Kidney (tissue), 14 donors: ENCODE measurements around the gene STPG3. TPM values are rescaled to one million over a fixed set of nuclear protein-coding genes. Genes with fewer than 3 reads are reported as not detected.

ENCODE experiments used
- DNase-seq, 5 donors: peaks; one replicate each; pipeline ENCODE4 v3.0.0-alpha.2; 2013 to 2020
- FAIRE-seq: peaks from 2 replicates; lab custom pipeline; 2012; peaks lifted over from hg19 to GRCh38; lab: Jason Lieb, UNC
- H3K27ac ChIP-seq, 2 donors: one replicate each; pipeline ENCODE4 v1.7.0; 2013; ENCODE audit warnings: low read depth in 2 of 2, low read length in 2 of 2, inconsistent platforms in 1 of 2
- H3K27me3 ChIP-seq: one replicate; pipeline ENCODE4 v1.7.1; 2013; ENCODE audit warnings: low read length, inconsistent platforms; ENCODE audit not compliant: control insufficient read depth, insufficient read depth
- H3K36me3 ChIP-seq, 3 donors: one replicate each; pipeline versions ENCODE4 v1.7.0 to v1.7.1; 2013; ENCODE audit warnings: low read length in 3 of 3, control low read depth in 1 of 3, inconsistent platforms in 1 of 3; ENCODE audit not compliant: insufficient read depth in 3 of 3, control insufficient read depth in 2 of 3
- H3K4me1 ChIP-seq, 3 donors: one replicate each; pipeline versions ENCODE4 v1.7.0 to v1.7.1; 2013; ENCODE audit warnings: low read length in 3 of 3, inconsistent platforms in 1 of 3, low read depth in 1 of 3; ENCODE audit not compliant: control insufficient read depth in 2 of 3, insufficient read depth in 2 of 3
- H3K4me3 ChIP-seq, 3 donors: one replicate each; pipeline versions ENCODE4 v1.7.0 to v1.8.1; 2013; ENCODE audit warnings: low read length in 3 of 3, control low read depth in 1 of 3, inconsistent platforms in 1 of 3
- H3K9ac ChIP-seq, 3 donors: one replicate each; pipeline versions ENCODE4 v1.7.0 to v1.7.1; 2013; ENCODE audit warnings: low read length in 3 of 3, control low read depth in 1 of 3, inconsistent platforms in 1 of 3
- H3K9me3 ChIP-seq, 3 donors: one replicate each; pipeline versions ENCODE4 v1.7.0 to v1.7.1; 2013; ENCODE audit warnings: low read length in 3 of 3, control low read depth in 1 of 3, inconsistent platforms in 1 of 3; ENCODE audit not compliant: control insufficient read depth in 2 of 3, insufficient read depth in 1 of 3
- CTCF ChIP-seq: IDR thresholded peaks from 3 replicates; pipeline ENCODE4 v1.5.1; 2012; ENCODE audit warnings: mild to moderate bottlenecking, moderate library complexity, borderline replicate concordance; ENCODE audit not compliant: insufficient read depth; ENCODE audit errors: extremely low read depth
- intact Hi-C: fragments of 100-400 bp; cut with DNase I; formaldehyde crosslinking; loops from one replicate; pipeline ENCODE4 v1.11.1; 2022
- polyA plus RNA-seq: library from polyadenylated mRNA; stranded (reverse); fragments of 350-450 nt; fragmentation: Illumina TruSeq; extraction: RNeasy Lipid Tissue Mini Kit (QIAGEN cat#74804); gene quantifications from one replicate; pipeline ENCODE4 v1.2.3, GENCODE V29; 2014; ENCODE audit warnings: low read depth, low replicate concordance; ENCODE audit not compliant: insufficient read depth
- total RNA-seq: library from RNA; stranded (reverse); fragmentation: NEBNext Ultra II Directional; extraction: Animal tissue kit (Norgen Biotek cat#: 25700); gene quantifications from one replicate; pipeline ENCODE4 v1.2.1, GENCODE V29; 2021
- donor health status: control.
- donor health status: control.
- donor health status: control.
- donor health status: control.
- donor health status: control.
- donor health status: DM: yes; HTN: yes; CAD: no.
- donor health status: Normal renal cell carcinoma (clear cell type).

The STPG3 gene
- total and polyA plus RNA-seq, 2 donors from 2014 or later: 0.38 TPM; not detected in 1

GRCh38 chr9:137227853-137228505 lies 23.1 kb upstream of the STPG3 start:
- Histone ChIP-seq H3K36me3 (no peaks in the 10 kb centered on the region), H3K9ac (no peak overlapping the region), H3K27ac (no peak overlapping the region), H3K4me1 (peaks cover 0 to 31% (median 18%) of the 10 kb centered on the region in 3 donors), H3K4me3 (no peak overlapping the region), H3K27me3 (no peaks in the 10 kb centered on the region), H3K9me3 (no peaks in the 10 kb centered on the region)
- FAIRE-seq: no peak
- no peak for TF ChIP-seq CTCF
- peak in 1 of 5 donors; percentile 71 for DNase-seq
- intact Hi-C loops: no loop called here

- TF ChIP-seq CTCF: no peak
- H3K27ac ChIP-seq: no peak overlapping the region
- H3K9ac ChIP-seq: no peak overlapping the region
- H3K9me3 ChIP-seq: no peaks in the 10 kb centered on the region
- H3K4me1 ChIP-seq: peaks cover 0 to 29% (median 18%) of the 10 kb centered on the region in 3 donors
- FAIRE-seq (no peak), DNase-seq (peak in 1 of 5 donors; percentile 63)
- H3K4me3 ChIP-seq: no peak overlapping the region
- H3K27me3 ChIP-seq: no peaks in the 10 kb centered on the region
- no peaks in the 10 kb centered on the region for H3K36me3 ChIP-seq
- intact Hi-C loops: no loop called here
These were observed 22.5 kb upstream of the STPG3 start for GRCh38 chr9:137228506-137228967.

GRCh38 chr9:137228968-137229896 lies 21.9 kb upstream of the STPG3 start:
- DNase-seq: peak in 1 of 5 donors; percentile 59
- Histone ChIP-seq H3K36me3 (no peaks in the 10 kb centered on the region), H3K4me3 (no peak overlapping the region), H3K9ac (no peak overlapping the region), H3K4me1 (peaks cover 0 to 26% (median 15%) of the 10 kb centered on the region in 3 donors), H3K27ac (peak overlapping the region in 1 of 2 donors; percentile 51), H3K27me3 (no peaks in the 10 kb centered on the region), H3K9me3 (no peaks in the 10 kb centered on the region)
- FAIRE-seq: no peak
- TF ChIP-seq CTCF: no peak
- intact Hi-C loops: no loop called here
